GM12878 (cell line): ENCODE data around the gene ZNF483. TPM values are rescaled to one million over a fixed set of nuclear protein-coding genes. Genes with fewer than 3 reads are reported as not detected.

Experiments
- ATAC-seq: fragments of 200-7000 bp; cut with Tn5 transposase; 3 replicates; pipeline ENCODE4 v1.9.1; 2020; ENCODE audit warnings: mild to moderate bottlenecking, moderate library complexity
- BruUV-seq: library from RNA; stranded (reverse); fragments of 400-500 nt; replicated peaks from 2 replicates; lab custom pipeline; 2021; lab: Mats Ljungman, UMichigan
- CTCF ChIA-PET: fragments of 300-600 bp; sonication (Branson Sonifier 250); formaldehyde crosslinking; extraction: SDS; loops from one replicate; lab custom pipeline; 2021; ENCODE audit warnings: inconsistent platforms; lab: Yijun Ruan, JAX
- POLR2A ChIA-PET: fragments of 350-600 bp; formaldehyde crosslinking; extraction: SDS; loops from one replicate; lab custom pipeline; 2021; ENCODE audit warnings: inconsistent platforms; lab: Charles Lee
- RAD21 ChIA-PET: fragments of 300-600 bp; sonication (Branson Sonifier 250); formaldehyde crosslinking; loops from one replicate; lab custom pipeline; 2023; ENCODE audit warnings: antibody characterized with exemption; ENCODE audit not compliant: unreplicated experiment; lab: Charles Lee
- SMC1A ChIA-PET: fragments of 300-600 bp; sonication (Branson Sonifier 250); formaldehyde crosslinking; loops from one replicate; lab custom pipeline; 2023; ENCODE audit not compliant: unreplicated experiment, uncharacterized antibody; lab: Charles Lee
- DNase-seq: peaks from one replicate; pipeline ENCODE4 v3.0.0-alpha.2; 2011; ENCODE audit warnings: low read depth, low spot score
- FAIRE-seq: peaks from 3 replicates; lab custom pipeline; 2011; peaks lifted over from hg19 to GRCh38; lab: Jason Lieb, UNC
- H2AFZ ChIP-seq: 2 replicates; pipeline ENCODE4 v1.6.0; 2011; ENCODE audit warnings: low read depth, low read length, control low read depth; ENCODE audit not compliant: control insufficient read depth
- H3K27ac ChIP-seq: 2 replicates; pipeline ENCODE4 v1.5.1; 2011; ENCODE audit warnings: control low read depth; ENCODE audit not compliant: control insufficient read depth, insufficient read depth
- H3K27me3 ChIP-seq, 2 experiments: replicated peaks in 1 of 2; 2 replicates each; pipeline versions ENCODE4 v1.6.0 to v1.6.1; 2011; ENCODE audit warnings: low read length in 1 of 2; ENCODE audit not compliant: control insufficient read depth in 2 of 2, insufficient read depth in 2 of 2
- H3K36me3 ChIP-seq, 2 experiments: 2 replicates each; pipeline ENCODE4 v1.5.1; 2011; ENCODE audit warnings: low read length in 1 of 2; ENCODE audit not compliant: control insufficient read depth in 2 of 2, insufficient read depth in 2 of 2
- H3K4me1 ChIP-seq: 2 replicates; pipeline ENCODE4 v1.6.1; 2011; ENCODE audit warnings: mild to moderate bottlenecking, low read length, moderate library complexity, mixed read lengths; ENCODE audit not compliant: control insufficient read depth, insufficient read depth
- H3K4me2 ChIP-seq: 2 replicates; pipeline ENCODE4 v1.6.0; 2011; ENCODE audit warnings: control low read depth; ENCODE audit not compliant: control insufficient read depth, insufficient read depth
- H3K4me3 ChIP-seq: fragments of 200-600 bp; sonication (generic); 2 replicates; pipeline ENCODE4 v1.5.1; 2016
- H3K79me2 ChIP-seq: 2 replicates; pipeline ENCODE4 v1.6.0; 2011; ENCODE audit warnings: low read length; ENCODE audit not compliant: control insufficient read depth, insufficient read depth
- H3K9ac ChIP-seq: 2 replicates; pipeline ENCODE4 v1.8.0; 2011; ENCODE audit warnings: low read length, control low read depth, mixed read lengths; ENCODE audit not compliant: control insufficient read depth, insufficient read depth
- H3K9me3 ChIP-seq: replicated peaks from 3 replicates; pipeline ENCODE4 v1.5.1; 2011; ENCODE audit warnings: mild to moderate bottlenecking, low read length; ENCODE audit not compliant: control insufficient read depth, insufficient read depth
- H4K20me1 ChIP-seq: 2 replicates; pipeline ENCODE4 v1.6.0; 2011; ENCODE audit not compliant: control insufficient read depth, insufficient read depth
- EZH2 ChIP-seq: IDR thresholded peaks from 2 replicates; pipeline ENCODE4 v1.6.1; 2012; ENCODE audit warnings: low read depth, mild to moderate bottlenecking, control low read depth, inconsistent platforms, low read length, borderline replicate concordance; ENCODE audit not compliant: control insufficient read depth
- HDGF ChIP-seq: fragments of 450-650 bp; IDR thresholded peaks from 2 replicates; pipeline ENCODE4 v1.6.1; 2016; ENCODE audit warnings: antibody characterized with exemption
- KLF5 ChIP-seq: fragments of 450-650 bp; IDR thresholded peaks from 2 replicates; pipeline ENCODE4 v1.6.1; 2014; ENCODE audit warnings: mild to moderate bottlenecking; ENCODE audit not compliant: partially characterized antibody
- SMAD5 ChIP-seq: IDR thresholded peaks from 2 replicates; pipeline ENCODE4 v1.6.1; 2016; ENCODE audit warnings: antibody characterized with exemption, low read depth
- SUPT20H ChIP-seq: IDR thresholded peaks from 2 replicates; pipeline ENCODE4 v1.6.1; 2011; ENCODE audit warnings: low read depth, mild to moderate bottlenecking, low read length, moderate library complexity, borderline replicate concordance; ENCODE audit not compliant: control insufficient read depth
- WGBS: methylation state at CpG from one replicate; pipeline ENCODE4 v1.1.6; 2016; ENCODE audit warnings: low lambda C conversion rate; ENCODE audit not compliant: insufficient replicate concordance, insufficient coverage; ENCODE audit errors: missing lambda C conversion rate; 5-methylcytosine and 5-hydroxymethylcytosine counted together
- in situ Hi-C: fragments of 300-500 bp; cut with MboI; formaldehyde crosslinking; loops from 9 replicates; pipeline ENCODE4 v1.14.3; 2018; ENCODE audit warnings: mixed read lengths
- intact Hi-C: fragments of 100-400 bp; cut with micrococcal nuclease; formaldehyde crosslinking; loops from one replicate; pipeline ENCODE4 v1.14.2; 2022; ENCODE audit not compliant: unreplicated experiment
- polyA plus RNA-seq, 11 experiments: library from polyadenylated mRNA; depleted of rRNA in 4 of 11; unstranded in 6 of 11; stranded (reverse) in 5 of 11; fragments of >200 nt; fragmentation: Nextera tagmentation in 4 of 11; fragmentation: Illumina TruSeq in 1 of 11; extraction: Ambion mirVana in 4 of 11; extraction: Trizol in 1 of 11; gene quantifications; 1 replicate in 1 of 11; 2 replicates in 10 of 11; pipeline versions ENCODE4 v1.2.1 to v1.2.3, GENCODE V29; 2011 to 2016; ENCODE audit warnings: inconsistent platforms in 2 of 11, missing spikeins in 2 of 11, low read depth in 1 of 11
- total RNA-seq, 4 experiments: library from RNA; depleted of rRNA in 3 of 4; stranded (reverse); fragments of >200 nt in 3 of 4; fragmentation: Illumina TruSeq in 1 of 4; extraction: Trizol in 1 of 4; gene quantifications; 2 replicates each; pipeline versions ENCODE4 v1.2.1 to v1.2.3, GENCODE V29; 2013 to 2021

ZNF483 gene
- total and polyA plus RNA-seq, 10 of the 15 experiments (the other 5 are each of a cell fraction or from before 2014, with no cell fraction given), result 0.03 to 0.76 (median 0.26) TPM; not detected in 1

- H3K36me3 ChIP-seq, result no peaks in the 10 kb centered on the region
- H3K4me1 ChIP-seq, result no peaks in the 10 kb centered on the region
- 11% methylated on average over 5 of the region's 5 CpGs for WGBS
- H3K4me3 ChIP-seq, result no peak overlapping the region
- H3K9me3 ChIP-seq, result no peaks in the 10 kb centered on the region; the same call in 1 of the 3 replicates
- TF ChIP-seq SMAD5 (no peak), EZH2 (no peak), SUPT20H (no peak), HDGF (no peak), KLF5 (no peak)
- SMC1A ChIA-PET, result no interaction called here
- in situ Hi-C loops (no loop called here), intact Hi-C loops (no loop called here)
- H4K20me1 ChIP-seq, result no peaks in the 10 kb centered on the region
- no peaks in the 10 kb centered on the region for H3K27me3 ChIP-seq
- H3K9ac ChIP-seq, result no peak overlapping the region
- RAD21 ChIA-PET, result no interaction called here
- DNase-seq (no peak), ATAC-seq (no peak), FAIRE-seq (no peak)
- no peak overlapping the region for H2AFZ ChIP-seq
- POLR2A ChIA-PET, result no interaction called here
- H3K4me2 ChIP-seq, result no peak overlapping the region
- no TSS peak for BruUV-seq
- CTCF ChIA-PET, result interaction anchor here (0.6 to 0.7 kb wide), 3 partner anchors 75 to 1309 kb away, joined by 3 read pairs; no protein-coding TSS in a partner anchor
- H3K79me2 ChIP-seq, result no peaks in the 10 kb centered on the region
- H3K27ac ChIP-seq, result no peak overlapping the region
Observed at GRCh38 chr9:111533099-111533790, 8.3 kb downstream of the ZNF483 start.
